HG03159 (cell line): ENCODE data around the gene GNG13.
A peak's percentile ranks its signal among the peaks of the same experiment; 100 is the strongest.

Experiments
- ATAC-seq: cut with Tn5 transposase; IDR thresholded peaks from one replicate; pipeline ENCODE4 v1.9.1; 2021; ENCODE audit warnings: mild to moderate bottlenecking, moderate library complexity; ENCODE audit not compliant: unreplicated experiment

Gene GNG13

DNA sequence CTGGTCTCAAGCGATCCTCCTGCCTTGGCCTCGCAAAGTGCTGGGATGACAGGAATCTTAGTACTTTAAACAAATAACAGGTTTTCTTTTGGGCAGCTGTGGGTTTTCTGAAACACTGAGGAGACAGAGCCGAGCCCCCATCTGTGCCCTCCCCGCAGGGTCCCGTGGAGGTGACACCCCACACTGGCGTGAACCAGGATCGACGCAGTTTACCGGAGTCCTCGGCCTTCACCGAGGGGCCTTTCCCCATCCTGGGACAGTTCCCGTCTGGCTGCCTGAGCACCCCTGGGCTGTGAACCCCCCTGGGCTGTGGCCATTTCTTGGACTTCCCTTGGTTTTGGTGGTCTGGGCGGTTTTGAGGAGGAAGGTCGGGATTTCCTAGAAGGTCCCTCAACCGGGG lies 15.3 kb upstream of the GNG13 start:
- no peak for ATAC-seq

DNA sequence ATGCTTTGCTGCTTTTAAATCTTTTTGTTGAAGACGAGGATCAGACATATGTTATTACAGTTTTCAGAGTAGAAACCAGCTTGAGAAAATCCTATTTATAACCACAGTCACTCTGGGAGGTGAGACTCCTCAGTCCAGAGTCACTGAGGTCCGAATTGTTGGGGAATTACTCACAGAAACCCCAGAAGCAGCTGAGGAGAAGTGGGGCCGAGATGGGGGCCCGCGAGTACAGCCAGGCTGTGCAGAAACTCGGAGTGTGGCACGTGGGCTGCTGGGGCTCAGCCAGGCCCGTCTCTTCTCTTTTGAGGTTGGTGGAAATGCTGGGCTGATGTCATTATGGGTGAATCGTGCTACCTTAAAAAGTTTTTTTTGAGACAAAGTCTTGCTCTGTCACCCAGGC lies 14.4 kb upstream of the GNG13 start:
- no peak for ATAC-seq

DNA sequence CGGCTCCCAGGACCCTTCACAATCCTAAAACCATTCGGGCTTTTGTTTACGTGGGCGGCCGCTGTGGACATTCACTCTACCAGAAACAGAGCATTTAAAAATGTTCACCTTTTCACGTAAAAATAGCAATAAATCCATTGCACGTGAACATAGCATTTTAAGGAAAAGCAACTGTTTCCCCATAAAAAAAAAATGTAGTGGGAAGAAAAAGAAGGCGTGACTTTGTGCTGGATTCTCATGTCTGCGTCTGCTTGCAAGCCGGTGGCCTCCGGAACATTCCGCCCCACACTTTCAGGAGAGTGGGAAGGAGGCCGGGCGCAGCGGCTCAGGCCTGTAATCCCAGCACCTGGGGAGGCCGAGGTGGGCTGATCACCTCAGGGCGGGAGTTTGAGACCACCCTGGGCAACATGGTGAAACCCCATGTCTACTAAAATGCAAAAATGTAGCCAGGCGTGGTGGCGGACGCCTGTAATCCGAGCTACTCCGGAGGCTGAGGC lies 13.4 kb upstream of the GNG13 start:
- no peak for ATAC-seq

DNA sequence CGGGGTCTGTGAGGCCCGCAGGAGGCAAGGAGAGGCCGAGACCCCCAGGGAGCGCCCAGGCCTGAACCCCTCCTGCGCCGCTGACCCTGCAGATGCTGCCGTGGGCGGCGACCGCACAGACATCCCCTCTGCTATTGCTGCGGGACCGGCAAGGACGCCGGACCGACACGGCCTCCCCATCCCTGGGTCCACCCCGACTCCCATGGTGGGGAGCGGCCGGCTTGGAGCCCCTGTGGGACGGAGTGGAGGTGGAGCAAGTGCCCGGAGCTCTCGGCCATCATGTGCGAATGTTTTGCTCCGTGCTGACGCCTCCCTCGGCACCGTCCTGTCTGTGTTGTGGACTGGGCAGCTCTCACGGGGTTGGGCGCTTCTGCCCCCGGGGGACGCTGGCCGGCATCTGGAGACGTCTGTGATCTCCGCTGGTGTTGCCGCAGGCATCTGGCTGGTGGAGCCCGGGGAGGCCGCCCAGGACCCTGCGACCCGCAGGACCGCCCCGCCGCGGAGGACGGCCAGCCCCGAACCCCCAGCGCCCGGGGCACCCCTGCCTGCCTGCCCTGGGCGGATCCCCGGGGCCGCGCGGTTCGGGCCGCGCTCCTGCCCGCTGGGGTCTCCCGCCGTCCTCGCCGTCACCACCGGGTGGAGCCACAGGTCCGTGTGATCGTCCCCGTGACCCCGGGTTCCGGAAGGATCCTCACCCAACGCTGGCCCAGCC lies 12.8 kb upstream of the GNG13 start:
- no peak for ATAC-seq

DNA sequence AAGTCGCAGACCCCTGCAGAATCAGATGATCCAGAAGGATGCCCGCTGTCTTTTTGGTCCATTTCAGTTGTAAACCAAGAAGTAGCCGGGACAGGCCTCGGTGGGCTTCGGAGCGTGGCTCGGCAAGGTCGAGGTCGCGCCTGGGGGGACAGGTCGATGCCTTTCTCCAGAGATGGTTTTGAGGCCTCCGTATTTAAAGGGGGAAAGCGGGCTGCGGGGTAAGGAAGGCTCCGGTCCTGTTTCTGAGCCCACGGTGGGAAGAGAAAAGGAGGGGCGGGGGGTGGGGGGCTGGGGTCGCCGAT lies 7.5 kb upstream of the GNG13 start:
- no peak for ATAC-seq

DNA sequence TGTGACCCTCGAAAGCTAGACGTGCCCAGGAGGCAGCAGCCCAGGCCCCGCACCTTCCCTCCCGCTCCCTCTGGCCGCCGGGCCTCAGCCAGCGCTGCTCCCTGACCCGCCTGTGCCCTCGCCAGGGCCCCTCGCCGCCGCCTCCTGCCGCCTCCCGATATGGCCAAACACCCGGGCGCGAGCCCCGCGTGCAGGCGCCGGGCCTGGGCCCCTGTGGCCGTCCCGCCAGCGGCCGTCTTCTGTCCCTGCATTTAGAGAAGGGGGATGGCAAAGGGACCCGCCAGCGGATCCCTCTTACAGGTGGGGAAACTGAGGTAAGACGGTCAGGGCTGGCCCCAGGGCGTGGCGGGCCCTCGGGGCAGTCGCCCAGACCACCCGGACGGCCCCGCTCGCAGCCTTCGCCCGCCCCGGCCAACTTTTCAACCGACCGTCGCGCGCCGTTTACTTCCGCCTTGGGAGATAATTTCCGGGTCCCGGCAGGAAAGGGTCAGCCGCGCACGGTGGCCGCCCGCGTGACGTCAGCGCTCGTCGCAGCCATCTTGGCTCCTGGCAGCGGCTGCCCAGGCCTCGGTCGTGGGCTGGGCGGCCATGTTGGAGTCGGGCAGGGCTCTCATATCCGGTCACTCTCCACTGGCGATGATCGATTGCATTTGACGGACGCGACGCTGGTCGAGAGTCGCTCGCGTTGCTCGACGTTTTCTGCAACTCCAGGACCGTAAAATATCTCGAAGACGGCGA lies 7.0 kb upstream of the GNG13 start:
- peak; percentile 77 for ATAC-seq

DNA sequence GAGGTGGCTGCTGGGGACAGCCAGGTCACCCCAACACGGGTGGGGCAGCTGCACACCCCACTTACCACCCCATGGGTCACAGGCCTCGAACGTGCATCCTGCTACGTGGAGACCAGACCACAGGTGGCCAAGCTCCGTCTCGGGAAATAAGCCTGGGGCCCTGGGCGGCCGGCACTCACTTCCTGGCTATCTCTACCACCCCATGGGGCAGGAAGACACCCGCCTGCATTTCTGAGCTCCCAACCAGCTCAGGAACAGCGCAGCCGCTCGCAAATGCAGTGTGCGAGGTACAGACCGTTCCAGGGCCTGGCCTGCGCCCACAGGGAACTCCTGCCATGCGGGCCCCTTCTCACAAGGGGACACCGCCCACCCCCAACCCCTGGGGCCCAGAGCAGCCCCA lies 4.9 kb upstream of the GNG13 start:
- ATAC-seq: no peak

DNA sequence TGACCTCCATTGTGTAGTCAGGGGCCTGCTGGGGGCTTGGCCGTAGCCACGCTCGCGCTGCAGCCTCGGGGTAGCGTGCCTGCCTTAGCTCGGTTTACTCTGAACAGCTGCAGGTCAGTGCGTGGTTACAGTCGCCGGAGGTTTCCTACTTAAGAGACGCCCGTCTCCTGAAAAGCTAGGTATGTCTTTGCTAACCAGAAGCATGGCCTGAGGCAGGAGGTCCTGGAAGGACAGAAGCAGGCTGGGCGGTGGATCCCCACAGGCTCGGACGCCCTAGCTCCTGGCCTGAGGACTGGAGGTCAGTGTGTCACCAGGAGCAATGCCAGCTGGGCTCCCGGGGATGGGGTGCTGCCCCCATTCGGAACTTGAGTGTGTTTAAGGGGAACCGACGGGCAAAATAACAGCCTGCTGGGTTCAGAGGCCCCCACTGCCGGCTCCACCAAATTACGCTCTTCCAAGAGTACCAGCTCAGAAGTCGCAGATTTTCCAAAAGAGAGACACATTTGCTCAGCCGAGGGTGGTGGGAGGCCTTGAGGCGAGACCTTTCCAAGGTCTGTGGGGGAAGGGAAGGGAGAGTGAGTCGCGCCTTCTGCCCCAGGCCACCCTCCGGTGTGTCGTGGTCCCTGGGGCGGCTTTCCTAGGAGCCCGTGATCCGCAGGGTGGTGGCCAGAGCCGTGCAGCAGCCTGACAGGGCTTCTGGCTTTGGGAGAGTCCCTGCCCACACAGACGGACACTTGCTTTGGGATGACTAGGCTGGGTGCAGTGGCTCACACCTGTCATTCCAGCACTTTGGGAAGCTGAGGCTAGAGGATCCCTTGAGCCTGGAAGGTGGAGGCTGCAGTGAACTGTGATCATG lies 3.9 kb upstream of the GNG13 start:
- ATAC-seq: no peak

DNA sequence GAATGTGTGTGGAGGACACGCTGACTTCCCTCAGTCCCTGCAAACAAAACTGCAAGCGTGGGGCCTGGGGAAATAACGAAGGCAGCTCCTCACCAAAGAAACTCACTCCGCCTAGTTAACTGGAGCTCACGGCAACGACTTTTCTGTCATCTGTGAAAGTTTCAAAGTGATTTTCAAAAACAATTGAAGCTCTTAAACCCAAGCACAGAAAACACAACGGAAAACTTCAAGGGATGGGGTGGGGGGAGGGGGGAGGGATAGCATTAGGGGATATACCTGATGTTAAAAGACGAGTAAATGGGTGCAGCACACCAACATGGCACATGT lies 3.2 kb upstream of the GNG13 start:
- ATAC-seq: no peak

DNA sequence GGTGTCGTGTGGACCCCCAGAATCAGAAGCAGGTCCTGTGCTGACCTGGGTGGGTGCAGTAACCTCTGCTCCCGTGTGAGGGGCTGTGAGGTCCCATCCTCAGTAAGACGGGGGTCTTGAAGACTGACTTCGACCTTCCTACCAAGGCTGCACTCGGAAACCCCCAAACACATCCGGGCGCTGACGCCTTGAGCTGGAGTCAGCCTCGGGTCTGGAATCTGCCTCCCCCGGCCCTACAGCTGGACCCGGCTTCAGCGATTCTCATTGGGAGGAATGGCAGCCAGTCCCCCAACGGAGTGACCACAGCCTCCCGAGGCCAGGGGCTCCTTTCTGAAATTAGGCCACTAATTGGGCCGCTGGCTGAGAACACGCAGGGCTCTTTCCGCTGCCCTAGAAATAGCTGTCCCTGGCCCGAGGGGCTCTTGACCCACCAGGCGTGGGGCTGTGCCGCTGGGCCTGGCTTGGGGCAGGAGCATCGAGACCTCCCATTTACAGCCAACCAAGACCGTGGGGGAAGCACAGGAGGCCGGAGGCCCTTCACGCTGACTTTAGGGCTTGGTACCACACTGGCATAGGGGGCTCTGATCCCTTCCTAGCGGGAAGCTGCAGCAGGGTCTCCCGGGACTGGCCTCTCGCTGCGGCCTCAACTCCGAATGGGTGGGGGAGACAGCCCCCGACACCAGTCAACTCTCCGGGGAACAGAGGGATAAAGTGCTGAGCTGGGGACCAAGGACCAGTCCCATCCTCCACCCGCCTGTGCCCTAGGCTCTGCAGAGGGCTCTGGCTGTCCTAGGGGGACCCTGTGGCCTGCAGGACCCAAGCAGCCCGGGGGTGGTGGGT lies 2.6 kb upstream of the GNG13 start:
- no peak for ATAC-seq

DNA sequence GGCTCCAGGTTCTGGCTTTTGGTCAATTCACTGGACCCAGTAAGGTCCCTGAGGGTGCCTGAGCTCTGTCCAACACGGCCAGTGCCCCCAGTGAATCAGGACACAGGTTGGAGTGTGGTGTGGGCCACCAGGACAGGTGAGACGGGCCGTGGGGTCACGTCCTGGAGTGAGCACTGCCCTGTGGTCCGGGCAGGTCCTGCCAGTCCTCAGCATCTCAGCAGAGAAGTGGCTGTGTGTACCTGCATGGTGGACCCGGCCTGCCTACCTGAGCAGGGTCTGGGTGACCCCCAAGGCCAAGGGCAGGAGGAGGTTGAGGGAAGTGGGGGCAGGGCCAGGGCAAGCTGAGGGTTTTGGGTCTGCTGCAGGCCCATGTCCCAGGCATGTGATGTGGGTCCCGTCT lies 1.9 kb upstream of the GNG13 start:
- no peak for ATAC-seq

DNA sequence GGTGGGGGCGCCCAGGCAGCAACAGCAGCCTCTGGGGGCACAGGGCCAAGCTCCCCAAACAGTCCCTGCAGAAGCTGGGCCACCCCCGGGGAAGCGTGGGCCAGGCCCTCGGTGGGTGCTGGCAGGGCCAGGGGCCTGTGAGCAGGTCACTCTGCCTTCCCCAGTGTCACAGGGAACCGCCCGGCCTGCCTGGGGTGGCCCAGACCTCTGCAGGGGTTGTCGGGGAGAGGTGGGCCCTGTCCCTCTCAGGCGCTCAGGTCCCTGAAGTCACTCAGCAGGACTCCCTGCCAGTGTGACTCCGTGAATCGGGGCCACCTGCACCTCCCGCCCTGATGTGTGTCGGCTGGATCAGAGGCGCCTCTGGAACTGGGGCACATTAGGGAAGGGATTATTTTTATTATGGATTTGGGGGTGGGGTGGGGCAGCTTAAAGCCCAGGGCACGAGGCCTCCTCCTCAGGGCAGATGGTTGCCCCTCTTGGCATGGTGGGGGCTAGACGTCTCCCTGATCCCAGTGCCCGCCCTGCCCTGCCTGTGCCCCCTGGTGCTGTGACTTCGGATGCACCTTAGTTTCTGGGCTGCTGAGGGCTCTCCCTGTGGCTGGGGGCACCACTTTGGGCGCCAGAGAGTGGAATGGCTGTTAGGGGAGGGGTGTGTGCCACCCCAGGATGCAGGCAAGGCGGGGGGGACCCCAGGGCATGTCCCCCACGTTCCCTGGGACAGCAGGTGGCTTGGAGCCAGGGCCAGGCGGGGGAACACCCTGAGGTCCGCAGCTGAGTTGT lies 1.2 kb upstream of the GNG13 start:
- ATAC-seq: no peak

DNA sequence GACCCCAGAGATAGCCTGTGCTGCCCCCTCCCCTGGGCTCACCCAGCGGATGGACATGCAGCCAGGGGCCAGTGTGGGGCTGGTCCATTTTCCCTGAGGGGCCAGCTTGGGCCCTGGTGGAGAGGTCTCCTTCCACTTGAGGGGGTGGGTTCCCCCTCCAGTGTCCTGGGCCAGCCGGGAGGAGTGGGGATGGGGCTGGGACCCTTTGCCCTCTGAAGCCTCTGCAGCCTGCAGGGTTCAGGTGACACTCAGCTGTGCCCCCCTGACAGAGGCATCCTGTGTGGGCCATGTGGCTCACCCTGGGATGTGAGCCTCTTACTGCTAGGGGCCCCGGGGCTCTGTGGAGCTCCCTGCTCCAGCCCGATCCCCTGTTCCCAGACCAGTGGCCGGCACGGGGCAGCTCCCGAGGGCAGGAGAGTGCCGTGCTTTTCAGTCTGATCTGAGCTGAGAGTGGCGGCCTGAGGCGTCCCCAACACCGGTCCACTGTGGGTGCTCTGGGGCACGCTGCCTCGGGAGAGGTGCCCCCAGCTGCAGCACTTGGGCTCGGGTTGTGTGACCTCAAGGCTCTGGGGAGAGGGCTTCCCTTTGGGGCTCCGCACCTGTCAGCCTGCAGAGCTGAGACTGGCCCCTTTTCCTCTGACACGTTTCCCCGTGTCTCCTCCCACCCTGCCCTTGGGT lies 439 bp upstream of the GNG13 start:
- ATAC-seq: no peak

DNA sequence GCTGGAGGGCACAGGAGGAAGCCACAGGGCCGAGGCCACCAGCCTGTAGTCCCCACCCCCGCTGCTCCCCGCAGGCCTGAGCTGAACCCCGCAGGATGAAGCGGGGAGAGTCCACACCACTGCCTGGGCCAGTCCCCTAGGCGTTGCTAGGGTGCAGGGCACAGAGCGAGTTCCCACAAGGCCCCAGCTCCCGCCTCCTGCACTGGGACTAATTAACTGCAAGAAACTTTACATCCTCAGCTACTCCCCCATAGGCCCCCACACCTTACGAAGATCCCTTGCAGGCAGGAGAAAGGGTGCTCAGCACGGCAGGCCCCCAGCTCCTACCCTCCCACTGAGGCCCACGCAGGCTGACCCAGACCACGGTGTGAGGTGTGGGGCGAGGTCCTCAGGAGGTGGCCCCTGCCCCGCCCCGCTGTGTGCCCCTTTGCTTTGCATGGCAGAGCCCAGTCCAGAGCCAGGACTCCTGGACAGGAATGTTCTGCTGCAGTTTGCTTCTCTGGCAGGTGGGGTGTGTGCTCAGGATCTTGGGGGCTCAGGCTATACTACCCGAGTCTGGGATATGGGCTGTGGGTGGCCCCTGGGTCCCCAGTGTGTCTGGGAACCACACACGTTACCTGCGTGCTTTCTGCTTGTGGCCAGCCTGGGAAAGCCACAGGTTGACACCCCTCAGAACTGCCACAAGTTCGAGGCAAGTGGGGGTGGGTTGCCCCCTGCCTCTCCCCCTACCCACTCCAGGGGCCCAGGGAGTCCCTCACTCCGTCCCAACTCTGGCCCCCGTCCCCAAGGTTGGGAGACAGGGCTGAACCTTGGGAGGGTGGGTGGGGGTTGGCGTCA lies 1.2 kb downstream of the GNG13 start:
- ATAC-seq: no peak

DNA sequence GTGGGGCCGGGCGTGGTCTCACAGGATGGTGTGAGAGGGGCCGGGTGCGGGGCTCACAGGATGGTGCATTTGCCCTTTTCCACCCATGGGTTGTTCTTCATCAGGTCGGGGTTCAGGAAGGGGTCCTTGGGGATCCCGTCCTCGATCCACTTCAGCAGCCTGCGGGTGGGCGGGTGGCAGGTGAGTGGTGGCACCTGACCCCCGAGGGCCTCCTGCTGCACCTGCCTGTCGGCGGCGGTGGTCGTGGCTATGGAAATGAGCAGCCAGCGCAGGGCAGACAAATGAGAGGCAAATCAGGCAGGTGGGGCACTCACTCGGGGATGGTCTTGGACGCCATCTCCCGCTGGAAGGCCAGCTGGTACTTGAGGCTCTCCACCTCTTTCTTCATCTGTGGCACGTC lies 1.9 kb downstream of the GNG13 start:
- no peak for ATAC-seq

DNA sequence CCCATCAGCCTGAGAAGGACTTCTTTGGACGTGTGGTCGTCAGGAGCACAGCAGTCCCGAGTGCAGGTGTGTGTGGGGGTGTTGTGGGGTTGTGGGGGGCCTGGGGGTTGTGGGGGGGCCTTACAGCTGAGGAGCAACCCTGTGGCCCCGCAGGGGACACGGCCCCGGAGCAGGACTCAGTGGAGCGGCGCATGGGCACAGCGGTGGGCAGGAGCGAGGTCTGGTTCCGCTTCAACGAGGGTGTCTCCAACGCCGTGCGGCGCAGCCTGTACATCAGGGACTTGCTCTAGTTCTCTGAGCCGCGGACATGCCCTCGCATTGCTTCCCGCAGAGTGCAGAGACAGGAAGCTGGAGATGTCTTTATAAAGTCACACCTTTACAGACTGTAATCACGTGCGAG lies 2.8 kb downstream of the GNG13 start:
- no peak for ATAC-seq

DNA sequence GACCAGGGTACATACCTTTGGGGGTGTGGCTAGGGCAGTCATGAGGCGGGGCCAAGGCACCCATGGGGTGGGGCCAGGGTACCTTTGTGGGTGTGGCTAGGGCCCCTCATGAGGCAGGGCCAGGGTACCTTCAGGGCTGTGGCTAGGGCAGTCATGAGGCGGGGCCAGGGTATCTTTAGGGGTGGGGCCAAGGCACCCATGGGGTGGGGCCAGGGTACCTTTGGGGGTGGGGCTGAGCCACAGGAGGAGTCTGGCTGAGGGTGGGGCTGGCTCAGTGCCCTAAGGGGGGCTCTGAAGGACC lies 3.5 kb downstream of the GNG13 start:
- no peak for ATAC-seq

DNA sequence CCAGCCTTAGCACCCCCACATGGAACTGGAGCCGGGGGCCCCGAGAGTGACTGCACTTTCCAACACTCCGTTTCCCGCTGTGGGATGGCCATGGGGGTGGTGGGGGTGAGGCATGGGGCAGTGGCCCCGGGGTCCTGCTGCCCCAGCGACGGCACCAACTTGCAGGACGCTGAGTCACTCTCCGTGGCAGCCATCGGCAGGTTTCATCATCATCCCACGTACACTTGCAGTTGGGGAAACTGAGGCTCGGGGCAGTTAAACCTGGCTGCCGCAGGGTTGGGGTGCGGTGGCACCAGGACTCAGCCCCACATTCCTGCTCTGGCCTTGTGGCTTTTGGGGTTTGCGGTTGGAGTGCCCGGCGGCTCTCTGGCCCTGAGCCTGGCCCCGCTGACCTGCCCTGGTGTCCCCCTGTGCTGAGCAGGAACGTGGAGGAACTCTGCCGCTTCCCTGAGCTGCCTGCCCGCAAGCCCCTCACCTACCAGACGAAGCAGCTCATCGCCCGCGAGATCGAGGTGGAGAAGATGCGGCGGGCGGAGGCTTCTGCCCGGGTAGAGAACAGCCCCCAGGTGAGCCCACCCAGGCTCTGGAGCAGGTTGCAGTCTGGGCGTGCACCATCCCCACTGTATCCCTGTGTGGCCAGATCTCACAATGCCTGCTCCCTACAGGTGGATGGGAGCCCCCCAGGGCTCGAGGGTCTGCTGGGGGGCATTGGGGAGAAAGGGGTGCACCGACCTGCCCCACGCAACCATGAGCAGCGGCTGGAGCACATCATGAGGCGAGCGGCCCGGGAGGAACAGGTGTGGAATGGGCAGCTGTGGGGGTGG lies 4.0 kb downstream of the GNG13 start:
- no peak for ATAC-seq
